Naive B cell (primary cell): ENCODE results near the gene SERPINE1. TPM values are rescaled to one million over a fixed set of nuclear protein-coding genes. Genes with fewer than 3 reads are reported as not detected.

Source experiments
- polyA plus RNA-seq, 6 donors: library from polyadenylated mRNA; unstranded; fragments of 300-500 nt; fragmentation: Illumina TruSeq; gene quantifications; one replicate each; pipeline ENCODE4 v1.2.3, GENCODE V29; 2021; ENCODE audit warnings: low read depth in 6 of 6

SERPINE1 gene
- polyA plus RNA-seq, 6 donors from 2014 or later, result 0.44 TPM; not detected in 5

Other genes starting within 250 kb of the SERPINE1 start
- 1 to 10 TPM in 3 of 6 donors, under 1 TPM in 2, not detected in 1; 0.34 to 2.5 (median 1.7) TPM for gene UFSP1, start 237.4 kb upstream of the SERPINE1 start, polyA plus RNA-seq
- under 1 TPM in 2 of 6 donors, not detected in 4; 0.55 to 0.92 TPM for gene ACHE, start 231.2 kb upstream of the SERPINE1 start, polyA plus RNA-seq
- gene MUC3A, start 177.6 kb upstream of the SERPINE1 start, polyA plus RNA-seq, result not detected
- not detected for gene MUC12, start 157.5 kb upstream of the SERPINE1 start, polyA plus RNA-seq
- not detected for gene MUC17, start 107.0 kb upstream of the SERPINE1 start, polyA plus RNA-seq
- gene TRIM56, start 41.6 kb upstream of the SERPINE1 start, polyA plus RNA-seq, result 10 to 100 TPM in 1 of 6 donors, 1 to 10 TPM in 5; 1.0 to 17.7 (median 6.3) TPM
- 10 to 100 TPM in 1 of 6 donors, 1 to 10 TPM in 5; 3.7 to 10.3 (median 4.9) TPM for gene AP1S1, start 27.4 kb downstream of the SERPINE1 start, polyA plus RNA-seq
- gene VGF, start 38.5 kb downstream of the SERPINE1 start, polyA plus RNA-seq, result not detected
- not detected for gene NAT16, start 53.2 kb downstream of the SERPINE1 start, polyA plus RNA-seq
- gene MOGAT3, start 73.9 kb downstream of the SERPINE1 start, polyA plus RNA-seq, result not detected
- 10 to 100 TPM; 10.2 to 16.5 (median 10.5) TPM for gene PLOD3, start 90.5 kb downstream of the SERPINE1 start, polyA plus RNA-seq
- 10 to 100 TPM; 43.9 to 67.5 (median 52.4) TPM for gene ZNHIT1, start 91.1 kb downstream of the SERPINE1 start, polyA plus RNA-seq
- 1 to 10 TPM in 1 of 6 donors, under 1 TPM in 4, not detected in 1; 0.28 to 2.0 (median 0.80) TPM for gene CLDN15, start 110.7 kb downstream of the SERPINE1 start, polyA plus RNA-seq
- gene FIS1, start 118.0 kb downstream of the SERPINE1 start, polyA plus RNA-seq, result 100 to 1,000 TPM; 221 to 266 (median 244) TPM
- 10 to 100 TPM; 12.0 to 21.5 (median 17.6) TPM for gene IFT22, start 194.7 kb downstream of the SERPINE1 start, polyA plus RNA-seq
- not detected for gene COL26A1, start 235.8 kb downstream of the SERPINE1 start, polyA plus RNA-seq